Fibroblast of lung (primary cell): Measurements from ENCODE around the gene LGR6.
"Not testable (repeated sequence)": the region's sequence is repeated elsewhere in the genome, so short reads cannot be mapped to it uniquely, and the experiment has no call there.

Experiments
- EZH2 ChIP-seq: IDR thresholded peaks from 2 replicates; pipeline ENCODE4 v1.5.1; 2012; ENCODE audit warnings: low read length, control low read depth, mild to moderate bottlenecking; ENCODE audit errors: missing control alignments
- TF ChIP-seq, protein P1 (sequence below), 2 donors: IDR thresholded peaks in 1 of 2; conservative IDR thresholded peaks in 1 of 2; 1 replicate in 1 of 2; 2 replicates in 1 of 2; pipeline ENCODE4 v1.5.1; 2011 to 2012; ENCODE audit warnings: low read length in 2 of 2, control low read depth in 1 of 2, inconsistent platforms in 1 of 2, low read depth in 1 of 2, mild to moderate bottlenecking in 1 of 2

DNA sequence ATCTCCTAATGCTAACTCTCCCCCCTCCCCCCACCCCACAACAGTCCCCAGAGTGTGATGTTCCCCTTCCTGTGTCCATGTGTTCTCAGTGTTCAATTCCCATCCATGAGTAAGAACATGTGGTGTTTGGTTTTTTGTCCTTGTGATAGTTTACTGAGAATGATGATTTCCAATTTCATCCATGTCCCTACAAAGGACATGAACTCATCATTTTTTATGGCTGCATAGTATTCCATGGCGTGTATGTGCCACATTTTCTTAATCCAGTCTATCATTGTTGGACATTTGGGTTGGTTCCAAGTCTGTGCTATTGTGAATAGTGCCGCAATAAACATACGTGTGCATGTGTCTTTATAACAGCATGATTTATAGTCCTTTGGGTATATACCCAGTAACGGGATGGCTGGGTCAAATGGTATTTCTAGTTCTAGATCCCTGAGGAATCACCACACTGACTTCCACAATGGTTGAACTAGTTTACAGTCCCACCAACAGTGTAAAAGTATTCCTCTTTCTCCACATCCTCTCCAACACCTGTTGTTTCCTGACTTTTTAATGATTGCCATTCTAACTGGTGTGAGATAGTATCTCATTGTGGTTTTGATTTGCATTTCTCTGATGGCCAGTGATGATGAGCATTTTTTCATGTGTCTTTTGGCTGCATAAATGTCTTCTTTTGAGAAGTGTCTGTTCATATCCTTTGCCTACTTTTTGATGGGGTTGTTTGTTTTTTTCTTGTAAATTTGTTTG is 67.8 kb downstream of the LGR6 start:
- not testable (repeated sequence) for TF ChIP-seq EZH2
- TF ChIP-seq, protein P1, sequence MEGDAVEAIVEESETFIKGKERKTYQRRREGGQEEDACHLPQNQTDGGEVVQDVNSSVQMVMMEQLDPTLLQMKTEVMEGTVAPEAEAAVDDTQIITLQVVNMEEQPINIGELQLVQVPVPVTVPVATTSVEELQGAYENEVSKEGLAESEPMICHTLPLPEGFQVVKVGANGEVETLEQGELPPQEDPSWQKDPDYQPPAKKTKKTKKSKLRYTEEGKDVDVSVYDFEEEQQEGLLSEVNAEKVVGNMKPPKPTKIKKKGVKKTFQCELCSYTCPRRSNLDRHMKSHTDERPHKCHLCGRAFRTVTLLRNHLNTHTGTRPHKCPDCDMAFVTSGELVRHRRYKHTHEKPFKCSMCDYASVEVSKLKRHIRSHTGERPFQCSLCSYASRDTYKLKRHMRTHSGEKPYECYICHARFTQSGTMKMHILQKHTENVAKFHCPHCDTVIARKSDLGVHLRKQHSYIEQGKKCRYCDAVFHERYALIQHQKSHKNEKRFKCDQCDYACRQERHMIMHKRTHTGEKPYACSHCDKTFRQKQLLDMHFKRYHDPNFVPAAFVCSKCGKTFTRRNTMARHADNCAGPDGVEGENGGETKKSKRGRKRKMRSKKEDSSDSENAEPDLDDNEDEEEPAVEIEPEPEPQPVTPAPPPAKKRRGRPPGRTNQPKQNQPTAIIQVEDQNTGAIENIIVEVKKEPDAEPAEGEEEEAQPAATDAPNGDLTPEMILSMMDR (conservative IDR thresholded peaks at IDR 0.05 in 1 of 2, IDR thresholded peaks at IDR 0.05 in 1 of 2; ENCODE audit: low read depth in 1 of 2, low read length in 2 of 2), result not testable (repeated sequence)
